Hepatocyte (in vitro differentiated cells): Measurements from ENCODE around the gene PTPN9.
"Not testable (repeated sequence)": the region's sequence is repeated elsewhere in the genome, so short reads cannot be mapped to it uniquely, and the experiment has no call there.

Source experiments
- EZH2 ChIP-seq: fragments of 200-600 bp; sonication (generic); IDR thresholded peaks from 2 replicates; pipeline ENCODE4 v1.6.1; 2016; ENCODE audit warnings: antibody characterized with exemption, mild to moderate bottlenecking, borderline replicate concordance
- EZH2phosphoT487 ChIP-seq: fragments of 200-600 bp; sonication (generic); IDR thresholded peaks from one replicate; pipeline ENCODE4 v1.6.1; 2018; ENCODE audit warnings: antibody characterized with exemption, mild to moderate bottlenecking, low read depth, moderate library complexity; ENCODE audit not compliant: unreplicated experiment, severe bottlenecking
- TF ChIP-seq, protein P1 (sequence below): fragments of 200-600 bp; sonication (generic); IDR thresholded peaks from 2 replicates; pipeline ENCODE4 v1.5.1; 2016; ENCODE audit warnings: antibody characterized with exemption, mild to moderate bottlenecking; ENCODE audit not compliant: poor library complexity

- TF ChIP-seq, protein P1, sequence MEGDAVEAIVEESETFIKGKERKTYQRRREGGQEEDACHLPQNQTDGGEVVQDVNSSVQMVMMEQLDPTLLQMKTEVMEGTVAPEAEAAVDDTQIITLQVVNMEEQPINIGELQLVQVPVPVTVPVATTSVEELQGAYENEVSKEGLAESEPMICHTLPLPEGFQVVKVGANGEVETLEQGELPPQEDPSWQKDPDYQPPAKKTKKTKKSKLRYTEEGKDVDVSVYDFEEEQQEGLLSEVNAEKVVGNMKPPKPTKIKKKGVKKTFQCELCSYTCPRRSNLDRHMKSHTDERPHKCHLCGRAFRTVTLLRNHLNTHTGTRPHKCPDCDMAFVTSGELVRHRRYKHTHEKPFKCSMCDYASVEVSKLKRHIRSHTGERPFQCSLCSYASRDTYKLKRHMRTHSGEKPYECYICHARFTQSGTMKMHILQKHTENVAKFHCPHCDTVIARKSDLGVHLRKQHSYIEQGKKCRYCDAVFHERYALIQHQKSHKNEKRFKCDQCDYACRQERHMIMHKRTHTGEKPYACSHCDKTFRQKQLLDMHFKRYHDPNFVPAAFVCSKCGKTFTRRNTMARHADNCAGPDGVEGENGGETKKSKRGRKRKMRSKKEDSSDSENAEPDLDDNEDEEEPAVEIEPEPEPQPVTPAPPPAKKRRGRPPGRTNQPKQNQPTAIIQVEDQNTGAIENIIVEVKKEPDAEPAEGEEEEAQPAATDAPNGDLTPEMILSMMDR: not testable (repeated sequence)
- TF ChIP-seq EZH2, EZH2phosphoT487: not testable (repeated sequence)
These were observed 102.0 kb downstream of the PTPN9 start for GRCh38 chr15:75477094-75477493.
